Mesendoderm (in vitro differentiated cells): Measurements from ENCODE around the gene GMEB1.
"Not testable (repeated sequence)": the region's sequence is repeated elsewhere in the genome, so short reads cannot be mapped to it uniquely, and the experiment has no call there.

Experiments
- DNase-seq: peaks from one replicate; pipeline ENCODE4 v3.0.0; 2013
- H2AK5ac ChIP-seq: 2 replicates; pipeline ENCODE4 v1.6.1; 2013; ENCODE audit warnings: low read length, inconsistent platforms
- H2BK120ac ChIP-seq: 2 replicates; pipeline ENCODE4 v1.6.1; 2013; ENCODE audit warnings: low read depth, mild to moderate bottlenecking, low read length, moderate library complexity, mixed read lengths
- H2BK15ac ChIP-seq: replicated peaks from 2 replicates; pipeline ENCODE4 v1.6.1; 2013; ENCODE audit warnings: low read depth, mild to moderate bottlenecking, moderate library complexity
- H2BK5ac ChIP-seq: 2 replicates; pipeline ENCODE4 v1.6.1; 2013; ENCODE audit warnings: low read length, inconsistent platforms
- H3K18ac ChIP-seq: 2 replicates; pipeline ENCODE4 v1.6.1; 2013; ENCODE audit warnings: mild to moderate bottlenecking, low read length, mixed read lengths
- H3K23ac ChIP-seq: one replicate; pipeline ENCODE4 v1.6.1; 2013; ENCODE audit warnings: low read length
- H3K27ac ChIP-seq: 2 replicates; pipeline ENCODE4 v1.5.1; 2013; ENCODE audit warnings: low read depth, mild to moderate bottlenecking, inconsistent platforms, low read length, moderate library complexity
- H3K27me3 ChIP-seq: 2 replicates; pipeline ENCODE4 v1.6.1; 2013; ENCODE audit warnings: low read length, control low read depth, mild to moderate bottlenecking, inconsistent platforms; ENCODE audit not compliant: insufficient read depth, poor library complexity
- H3K36me3 ChIP-seq: 2 replicates; pipeline ENCODE4 v1.6.1; 2013; ENCODE audit warnings: low read length, inconsistent platforms; ENCODE audit not compliant: control insufficient read depth, insufficient read depth
- H3K4ac ChIP-seq: one replicate; pipeline ENCODE4 v1.6.1; 2013; ENCODE audit warnings: low read depth, mild to moderate bottlenecking, low read length, moderate library complexity
- H3K4me1 ChIP-seq: 2 replicates; pipeline ENCODE4 v1.6.1; 2013; ENCODE audit warnings: low read depth, low read length, inconsistent platforms; ENCODE audit not compliant: control insufficient read depth
- H3K4me2 ChIP-seq: 2 replicates; pipeline ENCODE4 v1.6.1; 2013; ENCODE audit warnings: low read length
- H3K4me3 ChIP-seq: 2 replicates; pipeline ENCODE4 v1.5.1; 2013; ENCODE audit warnings: mild to moderate bottlenecking, low read length
- H3K56ac ChIP-seq: one replicate; pipeline ENCODE4 v1.6.1; 2013; ENCODE audit warnings: low read length
- H3K79me1 ChIP-seq: 2 replicates; pipeline ENCODE4 v1.6.1; 2013; ENCODE audit warnings: low read length, inconsistent platforms
- H3K79me2 ChIP-seq: 2 replicates; pipeline ENCODE4 v1.6.1; 2013; ENCODE audit warnings: mild to moderate bottlenecking, low read length; ENCODE audit not compliant: control insufficient read depth, insufficient read depth
- H3K9ac ChIP-seq: 2 replicates; pipeline ENCODE4 v1.6.1; 2013; ENCODE audit warnings: low read length, inconsistent platforms
- H4K5ac ChIP-seq: one replicate; pipeline ENCODE4 v1.6.1; 2013; ENCODE audit warnings: low read length
- H4K8ac ChIP-seq: one replicate; pipeline ENCODE4 v1.6.1; 2013; ENCODE audit warnings: low read depth, mild to moderate bottlenecking, control low read depth, low read length, moderate library complexity
- WGBS: extraction: QIAGEN DNeasy Blood & Tissue Kit; methylation state at CpG from one replicate; pipeline ENCODE4 v1.1.7; 2013; ENCODE audit warnings: low lambda C conversion rate, missing lambda C conversion rate; ENCODE audit not compliant: insufficient coverage; ENCODE audit errors: extremely low coverage; 5-methylcytosine and 5-hydroxymethylcytosine counted together

Gene GMEB1

GRCh38 chr1:28642847-28643635 is 25.5 kb upstream of the GMEB1 start, which contains the start of gene TAF12:
TAF12 (minus strand) TSS chr1:28643067; CDS start chr1:28622081, 20,986 bp downstream.
- Histone ChIP-seq H3K9ac (peak within 1 kb of the TSS; percentile 94), H4K8ac (peak within 1 kb of the TSS; percentile 7), H3K18ac (peak within 1 kb of the TSS; percentile 54), H4K5ac (peak within 1 kb of the TSS; percentile 3), H3K27ac (peak within 1 kb of the TSS; percentile 89), H3K4me2 (peak within 1 kb of the TSS; percentile 92), H3K4ac (peak within 1 kb of the TSS; percentile 73), H2AK5ac (peak within 1 kb of the TSS; percentile 2), H3K4me1 (peaks cover 2% of the 10 kb centered on the region), H3K27me3 (no peaks in the 10 kb centered on the region), H3K56ac (peak within 1 kb of the TSS; percentile 98), H3K79me2 (no peaks in the 10 kb centered on the region), H3K23ac (peak within 1 kb of the TSS; percentile 90), H2BK15ac (no peak within 1 kb of the TSS), H3K79me1 (no peaks in the 10 kb centered on the region), H2BK5ac (peak within 1 kb of the TSS; percentile 92), H3K36me3 (no peaks in the 10 kb centered on the region), H2BK120ac (no peak within 1 kb of the TSS), H3K4me3 (peak within 1 kb of the TSS; percentile 82)
- peak; percentile 98 for DNase-seq
- WGBS, result no CpG with 5 or more reads among the region's 49 CpGs

- Histone ChIP-seq H2BK15ac (no peak overlapping the region), H3K4me3 (no peak overlapping the region), H4K8ac (no peak overlapping the region), H3K18ac (no peak overlapping the region), H3K79me1 (no peaks in the 10 kb centered on the region), H3K23ac (no peak overlapping the region), H2AK5ac (no peak overlapping the region), H2BK5ac (no peak overlapping the region), H3K79me2 (no peaks in the 10 kb centered on the region), H3K27me3 (no peaks in the 10 kb centered on the region), H3K56ac (peak overlapping the region; percentile 43), H3K4me1 (peaks cover 2% of the 10 kb centered on the region), H3K9ac (no peak overlapping the region), H3K36me3 (no peaks in the 10 kb centered on the region), H4K5ac (no peak overlapping the region), H2BK120ac (no peak overlapping the region), H3K27ac (no peak overlapping the region), H3K4ac (no peak overlapping the region), H3K4me2 (no peak overlapping the region)
- DNase-seq, result no peak
- WGBS, result 100% methylated on average over 1 of the region's 3 CpGs
Observed at GRCh38 chr1:28644494-28644893, 24.1 kb upstream of the GMEB1 start.

GRCh38 chr1:28645406-28645805 is 23.2 kb upstream of the GMEB1 start:
- not testable (repeated sequence) for H3K4me2 ChIP-seq, H2BK15ac ChIP-seq, H2AK5ac ChIP-seq, H3K4ac ChIP-seq, H3K23ac ChIP-seq, H3K36me3 ChIP-seq, H3K27me3 ChIP-seq, H3K27ac ChIP-seq, H3K4me1 ChIP-seq, H2BK5ac ChIP-seq, H3K4me3 ChIP-seq, H3K18ac ChIP-seq, H3K79me2 ChIP-seq, H4K5ac ChIP-seq, H4K8ac ChIP-seq, H3K56ac ChIP-seq, DNase-seq, H2BK120ac ChIP-seq, H3K9ac ChIP-seq, H3K79me1 ChIP-seq
- no CpG with 5 or more reads among the region's 11 CpGs for WGBS

GRCh38 chr1:28646040-28646439 is 22.5 kb upstream of the GMEB1 start:
- DNase-seq, result no peak
- no peak overlapping the region for H3K27ac ChIP-seq

GRCh38 chr1:28648008-28648473 is 20.5 kb upstream of the GMEB1 start:
- no peak overlapping the region for H2BK15ac ChIP-seq
- no peak overlapping the region for H4K5ac ChIP-seq
- H3K4ac ChIP-seq, result peak overlapping the region; percentile 76
- peak; percentile 97 for DNase-seq
- no CpG with 5 or more reads among the region's 18 CpGs for WGBS
- no peak overlapping the region for H3K23ac ChIP-seq
- H3K79me2 ChIP-seq, result no peaks in the 10 kb centered on the region
- H2AK5ac ChIP-seq, result no peak overlapping the region
- peaks cover 2% of the 10 kb centered on the region for H3K4me1 ChIP-seq
- peak overlapping the region; percentile 76 for H3K9ac ChIP-seq
- no peaks in the 10 kb centered on the region for H3K36me3 ChIP-seq
- H2BK5ac ChIP-seq, result peak overlapping the region; percentile 57
- H4K8ac ChIP-seq, result no peak overlapping the region
- peak overlapping the region; percentile 78 for H3K4me2 ChIP-seq
- H3K56ac ChIP-seq, result peak overlapping the region; percentile 93
- H2BK120ac ChIP-seq, result no peak overlapping the region
- H3K79me1 ChIP-seq, result no peaks in the 10 kb centered on the region
- H3K27me3 ChIP-seq, result no peaks in the 10 kb centered on the region
- H3K27ac ChIP-seq, result no peak overlapping the region
- no peak overlapping the region for H3K18ac ChIP-seq
- no peak overlapping the region for H3K4me3 ChIP-seq

More at GRCh38 chr1:28646040-28646439, 22.5 kb upstream of the GMEB1 start:
- no peak overlapping the region for H3K4me2 ChIP-seq
- H3K79me1 ChIP-seq, result no peaks in the 10 kb centered on the region
- peaks cover 2% of the 10 kb centered on the region for H3K4me1 ChIP-seq
- H3K4ac ChIP-seq, result no peak overlapping the region
- no peak overlapping the region for H2BK15ac ChIP-seq
- no peaks in the 10 kb centered on the region for H3K79me2 ChIP-seq
- no peak overlapping the region for H3K4me3 ChIP-seq
- H3K23ac ChIP-seq, result no peak overlapping the region
- no peak overlapping the region for H3K18ac ChIP-seq
- H4K8ac ChIP-seq, result no peak overlapping the region
- no peak overlapping the region for H2BK5ac ChIP-seq
- H3K9ac ChIP-seq, result no peak overlapping the region
- no peak overlapping the region for H4K5ac ChIP-seq
- WGBS, result no CpG with 5 or more reads among the region's 1 CpG
- no peaks in the 10 kb centered on the region for H3K36me3 ChIP-seq
- H3K27me3 ChIP-seq, result no peaks in the 10 kb centered on the region
- H2BK120ac ChIP-seq, result no peak overlapping the region
- H2AK5ac ChIP-seq, result no peak overlapping the region
- no peak overlapping the region for H3K56ac ChIP-seq
